GM15510 (cell line): ENCODE measurements around the gene HGFAC.

Source experiments
- POLR2A ChIP-seq: IDR thresholded peaks from 3 replicates; pipeline ENCODE4 v1.6.1; 2011; ENCODE audit warnings: borderline replicate concordance; ENCODE audit not compliant: insufficient read length; ENCODE audit errors: extremely low read depth

HGFAC gene

GRCh38 chr4:3417448-3417847 lies 24.3 kb upstream of the HGFAC start:
- TF ChIP-seq POLR2A, result no peak

DNA sequence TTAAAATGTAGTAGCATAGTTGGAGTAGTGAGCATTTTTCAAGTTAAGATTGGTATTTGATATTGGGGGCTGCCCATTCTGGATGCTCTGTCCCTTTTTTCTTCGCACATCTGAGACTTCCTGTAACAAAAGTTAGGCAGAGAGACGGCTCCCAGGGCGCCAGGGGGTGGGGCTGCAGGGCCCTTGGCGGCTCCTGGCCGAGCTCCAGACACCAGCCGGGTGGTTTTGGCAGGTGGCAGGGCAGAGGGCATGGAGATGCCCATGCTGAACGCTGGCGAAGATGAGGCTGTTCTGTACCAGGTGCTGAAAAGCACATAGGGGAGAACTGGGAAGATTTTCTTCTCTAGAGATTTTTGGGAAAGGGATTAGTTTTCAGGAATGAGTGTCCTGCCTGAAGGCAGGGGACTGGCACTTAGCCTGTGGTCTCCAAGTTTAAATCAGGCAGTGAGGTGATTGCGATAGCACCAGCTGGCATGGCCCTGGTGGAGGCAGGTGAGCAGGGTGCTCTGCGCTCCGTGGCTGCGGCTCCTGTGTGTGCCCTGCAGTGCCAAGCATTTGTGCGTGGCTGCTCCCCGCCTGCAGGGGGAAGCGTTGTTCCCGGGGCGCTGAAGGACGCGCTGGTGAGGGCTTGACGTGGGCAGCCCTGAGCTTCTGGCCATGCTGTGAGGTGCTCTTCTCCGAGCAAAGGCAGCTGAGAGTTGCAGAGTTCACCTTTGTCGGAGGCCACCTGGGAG lies 23.6 kb upstream of the HGFAC start:
- no peak for TF ChIP-seq POLR2A

GRCh38 chr4:3419836-3420605 lies 21.7 kb upstream of the HGFAC start:
- no peak for TF ChIP-seq POLR2A

DNA sequence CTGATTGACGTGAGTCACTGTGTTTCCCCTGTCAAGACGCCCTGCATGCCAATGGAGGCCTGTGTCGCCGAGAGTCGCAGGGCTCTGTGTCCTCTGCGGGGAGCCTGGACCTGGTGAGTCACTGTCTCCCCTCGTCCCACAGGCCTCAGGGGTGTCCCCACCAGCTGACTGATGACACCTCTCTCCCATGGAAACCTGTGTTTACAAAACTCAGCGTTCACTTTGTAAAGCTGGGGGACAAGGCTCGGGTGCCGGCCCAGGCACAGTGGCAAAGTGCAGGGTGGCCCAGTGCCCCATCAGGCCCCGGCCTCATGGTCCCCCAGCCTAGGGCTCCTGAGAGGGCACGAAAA lies 21.2 kb upstream of the HGFAC start:
- TF ChIP-seq POLR2A, result no peak

DNA sequence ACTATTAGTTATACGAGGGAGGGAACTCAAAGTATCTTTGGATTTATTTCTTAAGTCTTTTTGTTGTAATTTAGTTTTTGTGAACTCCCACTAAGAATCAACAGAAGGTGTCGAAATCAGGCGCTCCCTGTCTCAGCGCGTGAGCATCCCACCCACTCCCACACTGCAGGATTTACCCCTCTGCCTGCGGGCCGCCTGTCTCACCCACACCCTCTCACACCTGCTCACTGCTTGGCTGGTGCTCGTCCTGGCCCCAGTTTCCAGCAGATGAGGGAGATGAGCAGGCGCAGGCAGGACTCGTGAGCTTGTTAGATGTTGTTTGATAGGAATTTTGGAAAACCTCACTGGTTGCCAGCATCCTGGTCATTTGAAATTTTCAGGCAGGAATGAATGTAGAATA lies 20.8 kb upstream of the HGFAC start:
- no peak for TF ChIP-seq POLR2A

- no peak for TF ChIP-seq POLR2A
These were observed 20.3 kb upstream of the HGFAC start for GRCh38 chr4:3421470-3421869.

GRCh38 chr4:3422241-3422801 lies 19.4 kb upstream of the HGFAC start:
- no peak for TF ChIP-seq POLR2A

DNA sequence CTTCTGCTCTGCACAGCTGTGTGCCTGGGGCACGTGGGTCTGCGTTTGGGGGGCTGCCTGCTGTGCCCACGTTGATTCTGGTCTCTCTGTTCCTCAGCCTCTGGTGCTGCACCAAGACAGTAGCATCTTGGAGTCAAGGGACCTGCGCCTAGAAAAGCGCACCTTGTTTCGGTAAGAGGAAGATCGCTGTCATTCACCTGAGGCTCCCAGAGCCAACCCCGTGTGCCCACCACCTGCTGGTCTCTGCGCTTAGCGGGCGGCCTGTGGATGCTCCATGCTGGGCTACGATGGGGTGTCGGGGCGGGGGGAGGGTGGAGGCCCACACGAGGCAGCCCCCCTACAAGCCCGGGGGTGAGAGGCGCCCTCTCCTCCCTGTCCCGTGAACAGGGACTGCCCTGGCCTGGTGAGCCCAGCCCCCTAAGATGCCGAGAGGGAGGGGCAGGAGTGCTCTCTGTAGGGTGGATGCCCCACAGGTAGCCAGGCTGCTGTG lies 18.9 kb upstream of the HGFAC start:
- no peak for TF ChIP-seq POLR2A

GRCh38 chr4:3423406-3423805 lies 18.4 kb upstream of the HGFAC start:
- TF ChIP-seq POLR2A, result no peak

- TF ChIP-seq POLR2A, result no peak
These were observed 17.8 kb upstream of the HGFAC start for GRCh38 chr4:3423952-3424351.

DNA sequence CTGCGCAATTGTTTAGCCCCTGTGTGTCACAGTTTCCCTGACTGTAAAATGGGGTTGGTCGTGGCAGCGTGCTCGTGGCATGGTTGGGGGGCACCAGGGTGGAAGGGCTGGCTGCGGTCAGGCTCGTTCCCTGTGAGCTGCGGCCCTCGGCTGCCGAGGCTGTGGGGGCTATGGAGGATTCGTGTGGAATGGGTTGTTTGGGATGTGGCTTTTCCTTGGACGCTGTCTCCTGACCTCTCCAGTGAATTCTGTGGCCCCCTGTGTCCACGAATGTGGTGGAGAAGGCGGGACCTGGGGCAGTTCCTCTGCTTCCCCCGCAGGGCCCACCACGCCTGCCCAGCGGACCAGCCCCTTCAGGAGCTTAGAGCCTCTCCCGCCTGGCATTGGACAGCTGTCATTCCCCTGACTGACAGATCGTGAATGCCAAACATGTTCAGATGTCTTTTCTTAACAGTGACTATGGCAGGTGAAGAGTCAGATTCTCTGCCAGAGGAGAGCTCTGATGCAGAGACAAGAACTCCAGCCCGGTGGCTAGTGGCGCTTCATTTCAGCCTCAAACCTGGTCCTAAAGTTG lies 17.2 kb upstream of the HGFAC start:
- no peak for TF ChIP-seq POLR2A

GRCh38 chr4:3426465-3427133 lies 15.2 kb upstream of the HGFAC start:
- no peak for TF ChIP-seq POLR2A

DNA sequence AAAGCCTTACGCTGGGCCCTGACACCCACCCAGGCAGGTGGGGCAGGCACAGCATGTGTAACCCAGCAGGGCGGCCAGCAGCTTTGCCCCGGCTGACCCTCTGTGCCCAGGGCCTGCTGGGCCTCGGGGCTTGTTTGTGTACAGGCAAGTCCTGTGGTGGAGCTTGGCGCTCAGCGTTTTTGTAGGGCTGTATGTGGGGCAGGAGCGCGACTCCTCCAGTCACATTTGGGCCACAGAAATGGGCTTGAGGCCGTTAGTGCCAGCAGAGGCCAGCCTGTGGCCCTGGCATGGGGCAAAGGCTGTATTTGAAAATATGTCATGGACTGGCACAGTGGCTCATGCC lies 14.7 kb upstream of the HGFAC start:
- no peak for TF ChIP-seq POLR2A

- no peak for TF ChIP-seq POLR2A
These were observed 13.9 kb upstream of the HGFAC start for GRCh38 chr4:3427706-3428446.
